Osteoblast (primary cell): Measurements from ENCODE around the gene DYNC1I1. TPM values are rescaled to one million over a fixed set of nuclear protein-coding genes. Genes with fewer than 3 reads are reported as not detected.

Source experiments
- DNase-seq: peaks from one replicate; pipeline ENCODE4 v3.0.0; 2011; ENCODE audit warnings: low spot score, mixed read lengths; ENCODE audit not compliant: insufficient read length; ENCODE audit errors: missing footprints
- H2AFZ ChIP-seq: 2 replicates; pipeline ENCODE4 v1.6.0; 2011; ENCODE audit warnings: mild to moderate bottlenecking, low read length
- H3K27ac ChIP-seq: 2 replicates; pipeline ENCODE4 v1.5.1; 2011; ENCODE audit warnings: mild to moderate bottlenecking, low read depth, low read length, moderate library complexity
- H3K27me3 ChIP-seq: 2 replicates; pipeline ENCODE4 v1.6.0; 2012; ENCODE audit warnings: mild to moderate bottlenecking, control low read depth, inconsistent platforms, low read length, moderate library complexity; ENCODE audit not compliant: insufficient read depth
- H3K36me3 ChIP-seq: 2 replicates; pipeline ENCODE4 v1.5.1; 2011; ENCODE audit warnings: mild to moderate bottlenecking, low read length, control low read depth, moderate library complexity; ENCODE audit not compliant: insufficient read depth
- H3K4me1 ChIP-seq: 2 replicates; pipeline ENCODE4 v1.5.1; 2011; ENCODE audit warnings: mild to moderate bottlenecking, low read length, control low read depth, moderate library complexity; ENCODE audit not compliant: insufficient read depth
- H3K4me2 ChIP-seq: 2 replicates; pipeline ENCODE4 v1.6.0; 2011; ENCODE audit warnings: mild to moderate bottlenecking, low read length; ENCODE audit not compliant: insufficient read depth
- H3K4me3 ChIP-seq: fragments of 200-600 bp; sonication (generic); 3 replicates; pipeline ENCODE4 v1.5.1; 2012; ENCODE audit warnings: mild to moderate bottlenecking, low read length, inconsistent platforms; ENCODE audit not compliant: insufficient read depth
- H3K79me2 ChIP-seq: 2 replicates; pipeline ENCODE4 v1.6.0; 2012; ENCODE audit warnings: mild to moderate bottlenecking, low read length, control low read depth, inconsistent platforms; ENCODE audit not compliant: insufficient read depth
- H3K9me3 ChIP-seq: 2 replicates; pipeline ENCODE4 v1.5.1; 2011; ENCODE audit warnings: low read depth, low read length, control low read depth
- H4K20me1 ChIP-seq: 2 replicates; pipeline ENCODE4 v1.6.0; 2012; ENCODE audit warnings: mild to moderate bottlenecking, low read length, control low read depth; ENCODE audit not compliant: insufficient read depth
- CTCF ChIP-seq: IDR thresholded peaks from 2 replicates; pipeline ENCODE4 v1.5.1; 2011; ENCODE audit warnings: mild to moderate bottlenecking, low read depth, low read length, moderate library complexity; ENCODE audit errors: extremely low read depth
- total RNA-seq: library from RNA; depleted of rRNA; stranded (reverse); fragments of >200 nt; gene quantifications from 2 replicates; pipeline ENCODE4 v1.2.3, GENCODE V29; 2012

DYNC1I1 gene
- total RNA-seq, 1 donor = 2.2 TPM

GRCh38 chr7:95955748-95956147 is 183.4 kb downstream of the DYNC1I1 start:
- Histone ChIP-seq H2AFZ (no peak overlapping the region), H3K27ac (no peak overlapping the region), H3K4me3 (no peak overlapping the region), H4K20me1 (no peaks in the 10 kb centered on the region), H3K9me3 (no peaks in the 10 kb centered on the region), H3K36me3 (no peaks in the 10 kb centered on the region), H3K4me2 (no peak overlapping the region), H3K27me3 (no peaks in the 10 kb centered on the region), H3K79me2 (no peaks in the 10 kb centered on the region), H3K4me1 (no peaks in the 10 kb centered on the region)
- DNase-seq = no peak
- no peak for TF ChIP-seq CTCF

DNA sequence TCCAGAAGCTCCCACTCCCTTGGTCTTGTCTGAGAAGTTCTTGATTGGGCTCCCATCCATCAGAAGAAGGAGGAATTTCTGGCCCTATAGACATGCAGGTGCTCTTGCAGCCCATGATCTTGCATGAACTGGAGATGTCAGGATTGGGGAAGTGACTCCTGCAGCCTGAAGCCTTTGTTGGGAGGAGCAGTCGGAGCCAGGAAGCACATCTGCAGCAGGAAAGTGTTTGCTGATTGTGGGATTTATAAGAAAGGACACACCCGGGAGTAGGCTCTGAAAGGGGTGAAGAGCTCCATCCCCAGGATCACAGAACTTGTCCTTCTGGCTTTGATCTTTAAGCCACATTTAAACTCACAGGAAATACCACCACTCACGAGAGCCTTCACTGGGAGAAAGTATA is 185.2 kb downstream of the DYNC1I1 start:
- no peaks in the 10 kb centered on the region for H4K20me1 ChIP-seq
- no peak for TF ChIP-seq CTCF

DNA sequence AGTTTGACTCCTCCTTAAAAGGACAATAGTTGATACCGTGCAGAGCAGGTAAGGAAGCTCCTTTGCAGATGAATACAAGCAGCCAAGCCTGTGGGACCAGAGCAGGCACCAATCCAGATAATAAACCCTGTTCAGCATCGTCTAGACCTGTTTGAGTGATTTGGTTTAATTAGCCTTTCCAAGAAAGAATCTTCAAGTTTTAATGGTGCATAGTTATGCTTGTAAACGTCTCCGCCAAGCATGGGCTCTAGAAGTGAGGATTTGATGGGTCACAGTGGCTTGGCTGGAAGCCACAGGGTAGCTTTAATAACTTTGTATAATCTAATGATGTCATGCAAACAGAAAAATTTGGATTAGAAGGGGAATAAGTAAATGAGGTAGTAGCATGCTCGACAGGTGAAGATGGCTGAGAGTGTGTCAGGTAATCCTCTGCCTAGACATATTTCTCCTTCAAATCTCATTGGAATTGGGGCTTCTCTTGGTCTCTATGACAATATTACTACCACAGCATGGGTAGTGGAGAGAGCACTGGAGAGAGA is 188.4 kb downstream of the DYNC1I1 start:
- no peak overlapping the region for H3K4me3 ChIP-seq
- no peak for TF ChIP-seq CTCF
- H2AFZ ChIP-seq = no peak overlapping the region
- no peak overlapping the region for H3K27ac ChIP-seq
- H3K27me3 ChIP-seq = no peaks in the 10 kb centered on the region
- H3K4me1 ChIP-seq = peaks cover 5% of the 10 kb centered on the region
- no peak overlapping the region for H3K4me2 ChIP-seq
- no peaks in the 10 kb centered on the region for H3K79me2 ChIP-seq
- no peaks in the 10 kb centered on the region for H3K36me3 ChIP-seq
- no peaks in the 10 kb centered on the region for H3K9me3 ChIP-seq
- DNase-seq = no peak
- no peaks in the 10 kb centered on the region for H4K20me1 ChIP-seq

More for the DNA sequence above, 185.2 kb downstream of the DYNC1I1 start:
- Histone ChIP-seq H3K4me1 (no peaks in the 10 kb centered on the region), H3K4me2 (no peak overlapping the region), H3K36me3 (no peaks in the 10 kb centered on the region), H3K27me3 (no peaks in the 10 kb centered on the region), H3K9me3 (no peaks in the 10 kb centered on the region), H3K4me3 (no peak overlapping the region), H2AFZ (no peak overlapping the region), H3K79me2 (no peaks in the 10 kb centered on the region), H3K27ac (no peak overlapping the region)
- DNase-seq = no peak

DNA sequence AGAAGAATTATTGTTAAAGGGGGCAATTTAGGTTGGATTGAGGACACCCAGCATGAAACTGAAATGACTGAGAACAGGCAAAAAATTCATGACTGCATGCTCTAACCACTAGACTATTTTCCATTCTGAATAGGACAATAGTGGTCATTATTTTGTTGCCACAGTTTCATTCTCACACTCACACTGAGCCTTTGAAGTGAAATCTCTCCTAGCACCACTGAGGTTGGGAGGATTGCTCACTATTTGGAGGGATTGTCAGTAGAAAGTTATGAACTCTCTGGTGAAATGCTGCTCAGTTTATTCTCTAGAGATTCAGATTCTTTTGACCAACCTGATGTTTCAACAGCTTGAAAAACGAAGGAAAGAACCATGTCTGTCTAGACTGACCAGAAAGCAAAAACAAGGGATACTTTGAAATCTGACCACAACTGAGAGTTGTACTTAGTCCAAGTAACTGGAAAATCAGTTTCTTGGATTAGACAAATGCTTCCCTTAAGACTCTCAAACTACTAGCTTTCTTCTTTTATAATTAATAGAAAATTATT is 191.2 kb downstream of the DYNC1I1 start:
- no peaks in the 10 kb centered on the region for H3K9me3 ChIP-seq
- no peak for DNase-seq
- no peak overlapping the region for H3K4me2 ChIP-seq
- no peak for TF ChIP-seq CTCF
- H3K4me1 ChIP-seq = peaks cover 5% of the 10 kb centered on the region
- H3K79me2 ChIP-seq = no peaks in the 10 kb centered on the region
- H3K36me3 ChIP-seq = no peaks in the 10 kb centered on the region
- no peaks in the 10 kb centered on the region for H4K20me1 ChIP-seq
- H3K4me3 ChIP-seq = no peak overlapping the region
- H3K27ac ChIP-seq = no peak overlapping the region
- no peaks in the 10 kb centered on the region for H3K27me3 ChIP-seq
- H2AFZ ChIP-seq = no peak overlapping the region
